Endothelial cell (in vitro differentiated cells): Measurements from ENCODE around the gene PSG4. TPM values are rescaled to one million over a fixed set of nuclear protein-coding genes. Genes with fewer than 3 reads are reported as not detected.
"Not testable (repeated sequence)": the region's sequence is repeated elsewhere in the genome, so short reads cannot be mapped to it uniquely, and the experiment has no call there.

Source experiments
- DNase-seq: peaks from one replicate; pipeline ENCODE4 v3.0.0; 2021; ENCODE audit warnings: low spot score
- H3K27ac Mint-ChIP-seq: one replicate; pipeline ENCODE4 v1.8.0; 2021; ENCODE audit warnings: mixed read lengths, inconsistent platforms; ENCODE audit not compliant: unreplicated experiment
- H3K27me3 Mint-ChIP-seq: one replicate; pipeline ENCODE4 v1.8.0; 2021; ENCODE audit warnings: mild to moderate bottlenecking, moderate library complexity, mixed read lengths, inconsistent platforms; ENCODE audit not compliant: unreplicated experiment
- H3K36me3 Mint-ChIP-seq: one replicate; pipeline ENCODE4 v1.8.0; 2021; ENCODE audit warnings: mild to moderate bottlenecking, low read depth, mixed read lengths, inconsistent platforms; ENCODE audit not compliant: unreplicated experiment
- H3K4me1 Mint-ChIP-seq: one replicate; pipeline ENCODE4 v1.8.0; 2021; ENCODE audit warnings: mild to moderate bottlenecking, mixed read lengths, inconsistent platforms; ENCODE audit not compliant: unreplicated experiment
- H3K4me3 Mint-ChIP-seq: one replicate; pipeline ENCODE4 v1.8.0; 2021; ENCODE audit warnings: mild to moderate bottlenecking, mixed read lengths, inconsistent platforms; ENCODE audit not compliant: unreplicated experiment
- H3K9me3 Mint-ChIP-seq: one replicate; pipeline ENCODE4 v1.8.0; 2021; ENCODE audit warnings: mixed read lengths, inconsistent platforms; ENCODE audit not compliant: unreplicated experiment
- CTCF ChIP-seq: fragments of 200-600 bp; sonication (generic); IDR thresholded peaks from one replicate; pipeline ENCODE4 v1.5.0; 2021; ENCODE audit warnings: antibody characterized with exemption; ENCODE audit not compliant: unreplicated experiment
- total RNA-seq: library from RNA; stranded (reverse); fragmentation: NEBNext Ultra II Directional; extraction: Animal tissue kit (Norgen Biotek cat#: 25700); gene quantifications from one replicate; pipeline ENCODE4 v1.2.1, GENCODE V29; 2021; ENCODE audit not compliant: unreplicated experiment

PSG4 gene
- total RNA-seq, 1 donor from 2014 or later = not detected

DNA sequence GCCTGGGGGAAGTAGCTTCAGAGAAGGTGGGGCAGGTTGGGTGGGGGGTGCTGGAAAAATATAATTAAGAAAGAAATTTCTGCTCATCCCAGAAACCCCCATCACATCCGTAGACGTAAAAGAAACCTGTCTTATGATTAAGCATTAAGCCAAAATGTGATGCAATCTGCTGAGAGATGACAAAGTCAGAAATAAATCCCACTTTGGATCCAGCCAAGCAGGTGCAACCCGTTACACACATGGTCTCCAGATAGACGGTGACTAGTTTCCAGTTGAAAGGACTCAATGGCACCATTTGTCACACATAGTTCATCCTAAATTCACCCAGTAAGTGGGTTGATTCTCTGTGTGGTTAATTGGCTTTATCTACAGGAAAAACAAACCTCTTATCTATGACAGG is 53.2 kb downstream of the PSG4 start:
- no peaks in the 10 kb centered on the region for H3K9me3 Mint-ChIP-seq
- H3K4me3 Mint-ChIP-seq = no peak overlapping the region

GRCh38 chr19:43149788-43150187 is 55.6 kb downstream of the PSG4 start:
- not testable (repeated sequence) for H3K9me3 Mint-ChIP-seq, H3K27me3 Mint-ChIP-seq, H3K4me1 Mint-ChIP-seq, H3K27ac Mint-ChIP-seq, H3K36me3 Mint-ChIP-seq, DNase-seq, H3K4me3 Mint-ChIP-seq

More for the DNA sequence above, 53.2 kb downstream of the PSG4 start:
- TF ChIP-seq CTCF = no peak
- Mint-ChIP-seq H3K27me3 (no peaks in the 10 kb centered on the region), H3K4me1 (no peaks in the 10 kb centered on the region), H3K27ac (no peak overlapping the region), H3K36me3 (no peaks in the 10 kb centered on the region)
- DNase-seq = no peak

GRCh38 chr19:43148233-43148632 is 57.2 kb downstream of the PSG4 start:
- H3K36me3 Mint-ChIP-seq = no peaks in the 10 kb centered on the region
- no peaks in the 10 kb centered on the region for H3K9me3 Mint-ChIP-seq
- no peaks in the 10 kb centered on the region for H3K27me3 Mint-ChIP-seq
- no peak for DNase-seq
- H3K4me3 Mint-ChIP-seq = no peak overlapping the region
- no peak for TF ChIP-seq CTCF
- no peak overlapping the region for H3K27ac Mint-ChIP-seq
- no peaks in the 10 kb centered on the region for H3K4me1 Mint-ChIP-seq

Other genes with a start within 250 kb of the PSG4 start
- not detected for gene PSG11, start 179.2 kb downstream of the PSG4 start, total RNA-seq
- not detected for gene PSG2, start 122.9 kb downstream of the PSG4 start, total RNA-seq
- gene PSG5, start 19.1 kb downstream of the PSG4 start, total RNA-seq = not detected
- not detected for gene PSG9, start 63.9 kb upstream of the PSG4 start, total RNA-seq
- gene CD177, start 148.0 kb upstream of the PSG4 start, total RNA-seq = 0.38 TPM
- gene TEX101, start 209.3 kb upstream of the PSG4 start, total RNA-seq = not detected